ENCODE results near the gene PNISR.

- TF ChIP-seq CTCF (IDR thresholded peaks at IDR 0.05): no peak
- no peak for TF ChIP-seq EZH2 (IDR thresholded peaks at IDR 0.05)
Measured at GRCh38 chr6:99350573-99350972, 74.5 kb downstream of the PNISR start.
